HuH-7 (cell line): ENCODE results near the gene STIP1.
"Not testable (repeated sequence)": the region's sequence is repeated elsewhere in the genome, so short reads cannot be mapped to it uniquely, and the experiment has no call there.

Experiments
- DNase-seq: peaks from one replicate; pipeline ENCODE4 v3.0.0; 2011; ENCODE audit warnings: low spot score

The STIP1 gene

DNA sequence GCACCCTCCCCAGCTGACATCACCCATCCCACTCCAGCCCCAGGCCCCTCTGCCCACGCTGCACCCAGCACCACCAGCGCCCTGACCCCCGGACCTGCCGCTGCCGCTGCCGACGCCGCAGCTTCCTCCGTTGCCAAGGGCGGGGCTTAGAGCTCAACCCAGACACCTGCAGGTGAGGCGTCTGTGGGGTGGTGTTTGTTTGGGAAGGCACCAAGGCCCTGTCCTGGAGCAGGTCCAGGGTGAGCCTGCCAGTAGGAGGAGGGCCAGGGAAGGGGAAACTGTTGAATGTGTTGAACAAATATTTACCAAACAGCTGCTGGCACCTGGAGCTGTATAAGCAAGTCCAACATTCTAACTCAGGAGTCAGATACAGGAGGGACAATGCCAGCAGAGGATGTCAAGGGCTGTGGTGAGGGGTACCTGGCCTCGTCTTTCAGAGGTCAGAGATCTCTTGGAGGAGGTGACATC, 51.5 kb downstream of the STIP1 start:
- no peak for DNase-seq

DNA sequence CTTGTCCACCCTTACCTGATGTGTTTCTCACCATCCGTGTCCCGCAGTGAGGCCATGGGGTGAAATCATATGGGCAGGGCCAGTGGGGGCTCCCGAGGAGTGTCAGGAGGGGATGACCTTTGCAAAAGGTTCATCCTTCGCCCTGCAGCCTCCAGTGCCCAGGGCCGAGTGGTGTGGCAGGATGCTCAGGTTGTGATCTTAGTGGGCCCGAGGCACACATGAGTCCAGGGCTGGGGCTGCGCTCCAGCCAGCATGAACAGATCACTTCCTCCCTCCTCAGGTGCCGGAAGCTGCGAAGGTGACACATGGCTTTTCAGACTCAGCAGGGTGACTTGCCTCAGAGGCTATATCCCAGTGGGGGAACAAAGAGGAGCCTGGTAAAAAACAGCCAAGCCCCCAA, 52.1 kb downstream of the STIP1 start:
- no peak for DNase-seq

DNA sequence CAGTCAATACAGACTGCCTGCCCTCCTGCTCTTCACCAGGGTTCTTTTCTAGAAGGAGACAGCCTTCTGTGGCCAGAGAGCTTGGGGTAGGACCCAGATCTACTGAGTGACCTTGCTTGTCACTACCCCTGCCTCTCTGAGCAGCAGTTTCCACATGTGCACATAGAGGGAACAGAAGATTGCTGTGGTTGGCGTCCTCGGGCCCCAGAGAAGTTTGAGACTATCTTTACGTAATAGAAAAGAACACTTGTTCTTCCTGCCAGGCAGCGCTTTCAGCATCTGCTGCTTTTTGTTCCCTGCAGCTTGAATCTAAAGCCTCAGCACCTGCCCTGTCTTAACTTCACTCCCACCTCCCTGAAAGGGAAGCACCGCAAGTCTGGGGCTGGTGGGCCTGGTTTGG, 53.0 kb downstream of the STIP1 start:
- no peak for DNase-seq

GRCh38 chr11:64239662-64240434, 53.9 kb downstream of the STIP1 start:
- DNase-seq: no peak

DNA sequence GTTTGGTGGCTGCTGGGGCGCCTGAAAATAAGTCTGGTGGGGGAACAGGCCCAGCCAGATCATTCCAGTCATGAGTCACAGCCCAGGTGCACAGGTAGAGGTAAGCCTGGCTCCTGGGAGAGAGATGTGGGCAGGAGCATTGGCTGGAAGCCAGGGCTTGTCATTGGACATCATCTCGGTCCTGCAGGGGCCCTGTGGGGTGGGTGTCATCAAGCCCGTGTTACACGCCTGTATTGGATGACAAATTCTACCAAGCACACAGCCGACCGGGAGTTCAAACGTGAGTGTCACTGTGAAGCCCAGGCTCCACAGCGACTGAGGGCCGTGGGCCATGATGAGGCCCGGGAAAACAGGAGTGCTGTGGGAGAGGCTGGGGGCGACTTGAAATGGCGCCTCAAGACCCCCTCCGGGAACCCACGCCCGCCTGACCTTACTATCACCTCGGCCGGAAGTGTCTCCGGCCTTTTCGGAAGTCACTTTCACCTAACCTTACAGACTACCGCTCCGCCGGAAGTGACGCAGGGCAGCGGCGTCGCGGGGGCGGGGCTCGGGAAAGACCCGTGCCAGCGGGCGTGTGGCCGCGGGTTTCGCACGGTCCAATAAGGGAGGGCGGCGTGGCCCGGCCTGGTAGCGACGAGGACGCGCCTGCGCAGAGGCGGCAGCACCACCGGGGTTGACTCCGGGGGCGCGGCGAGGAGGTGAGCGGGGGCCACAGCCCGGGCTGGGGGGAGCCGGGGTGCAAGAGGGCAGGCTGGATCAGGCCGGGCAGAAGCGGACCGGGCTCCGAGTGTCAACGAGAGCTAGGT, 54.7 kb downstream of the STIP1 start, which contains the start of gene FKBP2:
TSS of gene FKBP2 (plus strand) at position 661 of the 806 bp plus-strand sequence. CDS start 1,293 bp downstream, outside the sequence.
- DNase-seq: peak; percentile 83

GRCh38 chr11:64241241-64241490, 55.2 kb downstream of the STIP1 start:
- peak; percentile 82 for DNase-seq

GRCh38 chr11:64241491-64242374, 55.8 kb downstream of the STIP1 start:
- DNase-seq: no peak

DNA sequence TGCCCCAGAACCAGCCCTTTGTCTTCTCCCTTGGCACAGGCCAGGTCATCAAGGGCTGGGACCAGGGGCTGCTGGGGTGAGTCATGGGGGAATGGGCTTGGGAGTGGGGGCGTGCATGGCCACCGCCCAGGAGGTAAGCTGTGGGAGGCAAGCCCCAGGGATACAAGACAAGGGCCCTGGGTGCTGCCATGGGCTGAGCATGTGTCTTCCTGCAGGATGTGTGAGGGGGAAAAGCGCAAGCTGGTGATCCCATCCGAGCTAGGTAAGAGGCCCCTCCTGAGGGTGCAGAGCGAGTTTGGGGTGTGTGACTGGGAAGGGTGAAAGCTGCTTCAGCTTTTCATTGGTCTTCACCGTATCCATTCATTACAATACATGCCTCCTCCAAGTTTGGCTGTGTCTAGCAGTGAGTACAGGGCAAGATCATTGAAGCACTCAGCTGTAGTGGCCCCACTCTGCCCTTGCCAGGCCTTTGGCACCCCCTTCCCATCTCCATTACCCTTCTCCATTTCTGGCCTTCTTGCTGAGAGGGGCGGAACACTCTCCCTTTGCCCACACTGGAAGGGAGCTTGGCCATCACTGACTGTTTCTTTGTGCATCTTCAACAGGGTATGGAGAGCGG, 57.4 kb downstream of the STIP1 start:
- DNase-seq: no peak

DNA sequence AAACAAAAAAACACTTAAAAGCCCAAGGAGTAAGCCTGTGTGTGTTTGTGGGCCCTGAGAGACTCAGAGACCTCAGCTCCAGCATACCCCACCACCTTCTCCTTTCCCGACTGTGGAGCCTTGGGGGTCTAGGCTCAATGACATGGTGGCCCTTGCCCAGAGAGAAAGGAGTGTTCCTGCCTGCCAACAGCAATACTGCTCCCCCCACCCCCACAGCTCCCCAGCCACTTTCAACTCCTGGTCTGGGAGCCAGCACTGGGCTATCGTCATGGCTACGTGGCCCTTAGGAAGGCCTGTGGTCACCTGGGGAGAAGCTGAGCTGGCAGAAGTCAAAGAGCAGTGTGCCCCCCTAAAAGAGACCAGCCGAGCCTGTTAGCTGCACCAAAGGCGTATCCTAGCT, 58.1 kb downstream of the STIP1 start:
- DNase-seq: no peak

GRCh38 chr11:64244966-64245365, 59.0 kb downstream of the STIP1 start:
- no peak for DNase-seq

DNA sequence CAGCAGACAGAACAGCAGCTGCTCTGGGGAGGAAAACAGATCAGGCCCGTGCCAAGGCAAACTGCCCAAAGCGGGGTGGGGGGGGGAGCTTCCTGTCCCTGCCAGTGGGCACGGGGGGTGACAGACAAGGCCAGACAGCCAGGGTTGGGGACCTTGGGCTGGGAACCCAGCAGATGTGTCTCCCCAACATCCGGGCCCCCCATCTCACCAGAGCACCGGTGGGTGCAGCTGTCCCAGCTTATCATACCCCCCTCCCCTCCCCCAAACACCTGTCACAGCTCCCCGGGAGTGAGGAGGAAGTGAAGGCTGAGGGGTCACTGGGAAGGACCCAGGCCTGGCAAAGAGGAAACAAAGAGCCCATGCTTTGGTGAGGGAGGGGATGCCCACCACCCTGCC, 59.4 kb downstream of the STIP1 start:
- no peak for DNase-seq

DNA sequence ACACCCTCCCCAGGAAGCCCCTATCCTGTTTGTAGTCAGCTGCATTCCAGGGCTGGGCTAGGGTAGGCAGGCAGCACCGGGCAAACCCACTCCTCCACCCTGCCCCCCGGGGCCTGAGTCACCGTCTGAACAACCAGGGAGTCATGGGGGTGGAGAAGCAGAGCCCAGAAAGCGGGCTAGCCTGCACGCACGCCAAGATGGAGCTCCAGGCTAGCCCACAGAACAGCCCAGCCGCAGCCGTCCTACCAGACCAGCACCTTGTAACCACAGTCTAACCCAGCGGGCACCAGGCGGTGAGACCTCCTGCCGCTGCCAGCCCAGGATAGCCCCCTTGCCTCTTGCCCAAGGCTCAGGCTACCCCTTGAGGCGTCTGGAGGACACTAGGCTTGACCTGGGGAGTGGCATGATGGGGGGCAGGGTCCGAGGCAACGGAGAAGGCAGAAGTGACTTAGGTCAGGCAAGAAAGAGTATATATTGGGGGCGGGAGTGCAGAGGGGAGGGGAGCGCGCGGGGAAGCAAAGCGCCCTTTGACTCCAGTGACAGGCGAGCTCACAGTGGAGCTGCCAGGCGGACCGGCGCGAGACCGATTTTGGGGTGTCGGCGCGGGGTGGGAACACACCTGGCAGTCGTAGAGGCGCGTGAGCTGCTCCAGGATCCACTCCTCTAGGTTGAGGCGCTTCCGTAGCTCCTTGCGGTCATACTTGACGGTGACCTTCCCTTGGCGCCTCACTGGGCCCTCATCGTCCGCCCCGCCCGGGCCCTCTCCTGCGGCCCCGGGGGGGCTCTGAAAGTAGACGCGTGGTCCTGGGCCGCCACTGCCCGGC, 60.0 kb downstream of the STIP1 start:
- DNase-seq: no peak

- not testable (repeated sequence) for DNase-seq
Observed at GRCh38 chr11:64246621-64246870, 60.6 kb downstream of the STIP1 start.

DNA sequence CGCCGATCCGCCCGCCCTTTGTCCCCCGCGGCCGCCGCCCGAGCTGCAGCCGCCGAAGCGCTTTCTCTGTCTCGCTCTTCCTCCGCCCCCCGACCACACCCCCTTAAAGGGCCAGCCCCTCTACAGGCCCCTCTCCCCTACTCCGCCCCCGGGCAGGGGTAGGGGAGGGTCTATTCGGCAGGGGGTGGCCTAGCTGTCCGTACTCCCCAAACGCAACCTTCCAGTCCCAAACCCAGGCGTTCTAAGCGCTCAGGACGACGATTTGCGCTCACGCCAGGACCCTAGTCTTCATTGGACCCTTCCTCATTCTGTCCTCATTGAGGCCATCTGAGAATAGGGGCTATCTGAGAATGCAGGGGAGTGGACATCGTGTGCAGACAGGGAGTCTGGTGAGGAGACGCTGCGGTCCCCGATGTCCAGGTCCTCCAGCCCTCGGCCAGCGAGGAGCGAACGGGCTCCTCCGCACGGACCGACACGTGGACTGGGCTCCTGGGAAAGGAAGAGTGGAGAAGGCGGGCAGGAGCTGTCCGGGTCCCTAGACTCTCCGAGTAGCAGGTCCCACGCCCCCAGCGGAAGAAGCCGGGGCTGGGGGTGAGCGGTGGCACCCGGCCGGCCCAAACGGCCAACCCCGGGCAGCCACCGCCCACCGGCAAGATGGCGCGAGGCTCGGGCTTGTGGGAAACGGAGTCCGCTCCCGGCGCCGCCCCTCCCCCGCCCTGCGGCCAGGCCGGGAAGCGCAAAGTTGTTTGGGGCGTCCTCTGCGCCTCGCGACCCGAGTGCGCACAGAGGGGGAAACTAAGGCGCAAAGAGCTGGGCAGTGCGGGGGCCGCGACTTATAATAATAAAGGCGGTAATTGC, 61.1 kb downstream of the STIP1 start, which contains the start of gene PPP1R14B:
TSS of gene PPP1R14B (minus strand) at position 73 of the 858 bp plus-strand sequence. CDS start 270 bp downstream, outside the sequence.
- DNase-seq: peak; percentile 83

GRCh38 chr11:64247729-64248531, 62.0 kb downstream of the STIP1 start:
- no peak for DNase-seq

DNA sequence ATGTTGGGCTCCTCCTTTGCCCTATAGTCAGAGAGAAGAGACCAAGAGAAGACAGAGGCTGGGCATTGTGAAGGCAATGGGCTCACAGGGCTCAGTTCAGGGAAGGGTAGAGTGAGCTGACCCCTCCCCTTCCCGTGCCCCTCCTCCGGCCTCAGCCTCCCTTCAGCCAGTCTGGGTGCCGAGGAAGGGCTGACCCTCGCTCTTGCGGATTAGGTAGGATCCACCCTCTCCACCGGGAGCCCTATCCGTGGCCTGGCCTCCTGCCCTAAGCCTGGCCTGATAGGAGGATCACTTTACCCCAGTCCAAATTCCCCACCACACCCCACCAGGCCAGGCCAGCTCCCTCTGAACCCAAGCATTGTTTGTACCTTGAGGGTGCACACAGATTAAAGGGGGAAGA, 62.6 kb downstream of the STIP1 start:
- no peak for DNase-seq

GRCh38 chr11:64249038-64249437, 63.1 kb downstream of the STIP1 start:
- DNase-seq: no peak

- no peak for DNase-seq
Observed at GRCh38 chr11:64249563-64250414, 63.8 kb downstream of the STIP1 start.
